NOMO-1 treated with dmso at 0.1 percent for 144 hours (cell line): Measurements from ENCODE around the gene LRFN3.
"Not testable (repeated sequence)": the region's sequence is repeated elsewhere in the genome, so short reads cannot be mapped to it uniquely, and the experiment has no call there.

ENCODE experiments used
- DNase-seq: peaks from one replicate; lab custom pipeline; 2025; ENCODE audit not compliant: unreplicated experiment; lab: John Stamatoyannopoulos, UW

The LRFN3 gene

GRCh38 chr19:35935911-35936737, at the start of gene LRFN3:
Gene LRFN3, plus strand, starts transcription at chr19:35936374. Its CDS starts 3,052 bp downstream, at chr19:35939426.
- DNase-seq, result peak; percentile 6

- no peak for DNase-seq
Observed at GRCh38 chr19:35887197-35887596, 49.0 kb upstream of the LRFN3 start.

- no peak for DNase-seq
Observed at GRCh38 chr19:35888398-35888797, 47.8 kb upstream of the LRFN3 start.

GRCh38 chr19:35889370-35890112, 46.6 kb upstream of the LRFN3 start:
- no peak for DNase-seq

DNA sequence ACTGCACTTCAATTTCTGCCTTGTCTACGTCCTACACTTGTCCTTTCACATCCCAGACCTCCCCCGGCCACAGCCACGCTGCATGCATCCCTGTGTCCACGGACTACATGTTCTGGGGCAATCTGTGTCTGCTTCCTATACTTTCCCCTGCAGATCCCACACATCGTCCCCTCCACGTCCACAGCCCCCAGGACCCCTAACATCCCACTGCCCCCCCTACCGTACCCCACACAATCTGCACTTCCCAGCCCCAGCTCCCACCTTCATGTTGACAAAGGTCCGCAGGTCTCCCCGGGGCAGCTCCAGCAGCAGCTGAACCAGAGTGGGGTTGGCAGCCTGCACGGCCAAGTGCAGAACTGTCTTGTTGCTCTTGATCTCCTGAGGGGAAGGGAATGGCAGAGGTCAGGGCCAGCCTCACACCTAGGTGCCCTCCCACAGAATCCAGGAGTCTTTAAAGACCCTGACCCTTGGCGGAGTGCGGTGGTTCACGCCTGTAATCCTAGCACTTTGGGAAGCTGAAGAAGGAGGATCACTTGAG, 46.0 kb upstream of the LRFN3 start:
- DNase-seq, result no peak

GRCh38 chr19:35891819-35892218, 44.4 kb upstream of the LRFN3 start:
- not testable (repeated sequence) for DNase-seq

DNA sequence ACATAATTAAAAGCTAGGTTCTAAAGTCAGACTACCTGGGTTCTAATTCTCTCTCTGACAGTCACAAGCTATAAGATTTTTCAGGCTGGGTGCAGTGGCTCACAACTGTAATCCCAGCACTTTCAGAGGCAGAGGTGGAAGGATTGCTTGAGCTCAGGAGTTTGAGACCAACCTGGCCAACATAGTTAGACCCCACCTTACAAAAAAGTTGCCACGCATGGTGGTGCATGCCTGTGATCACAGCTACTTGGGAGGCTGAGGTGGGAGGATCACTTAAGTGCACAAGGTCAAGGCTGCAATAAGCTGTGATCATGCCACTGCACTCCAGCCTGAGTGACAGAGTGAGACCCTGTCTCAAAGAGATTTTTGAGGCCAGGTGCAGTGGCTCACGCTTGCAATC, 41.8 kb upstream of the LRFN3 start:
- no peak for DNase-seq

DNA sequence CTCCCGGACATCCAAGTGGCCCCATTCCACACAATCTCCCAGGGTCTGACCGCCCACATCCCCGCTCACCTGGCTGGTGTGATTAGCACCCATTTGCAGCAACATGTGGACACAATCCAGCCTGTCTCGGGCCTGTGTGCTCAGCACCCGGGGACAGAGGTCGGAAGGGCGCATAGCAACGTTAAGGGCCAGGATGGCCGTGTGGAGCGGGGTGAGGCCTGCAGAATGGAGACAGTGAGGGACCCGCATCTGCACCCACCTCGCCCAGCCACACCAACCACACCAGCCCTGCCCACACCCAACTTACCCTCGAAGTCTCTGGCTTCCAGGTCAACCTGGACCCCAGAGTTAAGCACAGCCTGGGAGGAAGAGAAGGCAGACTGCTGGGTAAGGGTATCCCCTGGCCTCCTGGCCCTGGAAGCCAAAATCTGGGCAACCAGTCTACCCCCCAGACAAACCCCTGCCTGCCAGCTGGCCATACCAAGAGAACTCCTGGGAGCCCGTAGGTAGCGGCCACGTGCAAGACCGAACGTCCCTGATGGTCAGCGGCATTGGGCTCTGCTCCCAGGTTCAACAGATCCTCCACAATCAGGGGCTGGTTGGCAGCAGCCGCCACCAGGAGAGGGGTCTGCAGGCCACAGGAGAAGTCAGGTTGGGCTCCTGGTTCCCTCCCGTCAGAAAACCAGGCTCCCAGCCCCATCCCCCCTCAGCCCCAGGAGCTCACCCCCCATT, 40.1 kb upstream of the LRFN3 start:
- no peak for DNase-seq

DNA sequence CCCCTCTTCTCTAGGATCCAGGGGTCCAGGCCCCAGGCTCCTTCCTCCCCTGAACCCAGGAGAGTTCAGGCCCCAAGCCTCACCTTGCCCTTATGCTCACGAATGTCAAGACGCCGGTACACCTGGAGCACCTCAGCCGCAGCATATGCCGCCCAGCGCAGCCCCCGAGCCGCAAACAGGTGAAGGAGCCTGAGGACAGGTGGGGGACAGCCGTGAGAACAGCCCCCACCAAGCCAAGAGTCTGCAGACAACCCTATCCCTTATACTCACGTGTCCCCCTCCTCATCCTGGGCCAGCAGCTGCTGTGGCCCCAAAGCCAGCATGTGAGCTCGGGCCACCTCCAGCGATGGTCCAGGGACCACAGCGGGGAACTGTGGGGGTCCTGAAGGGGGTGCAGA, 39.5 kb upstream of the LRFN3 start:
- DNase-seq, result no peak

- DNase-seq, result no peak
Observed at GRCh38 chr19:35897706-35898451, 38.3 kb upstream of the LRFN3 start.

- DNase-seq, result no peak
Observed at GRCh38 chr19:35898499-35898809, 37.7 kb upstream of the LRFN3 start.

- DNase-seq, result peak; percentile 80
Observed at GRCh38 chr19:35899547-35900214, 36.5 kb upstream of the LRFN3 start.

- no peak for DNase-seq
Observed at GRCh38 chr19:35901055-35901644, 35.0 kb upstream of the LRFN3 start.

GRCh38 chr19:35901854-35902661, 34.1 kb upstream of the LRFN3 start, which contains the start of gene HCST:
Gene HCST, plus strand, starts transcription at chr19:35902529. Its CDS starts 65 bp downstream, at chr19:35902594.
- DNase-seq, result no peak

GRCh38 chr19:35902870-35903475, 33.2 kb upstream of the LRFN3 start:
- no peak for DNase-seq

DNA sequence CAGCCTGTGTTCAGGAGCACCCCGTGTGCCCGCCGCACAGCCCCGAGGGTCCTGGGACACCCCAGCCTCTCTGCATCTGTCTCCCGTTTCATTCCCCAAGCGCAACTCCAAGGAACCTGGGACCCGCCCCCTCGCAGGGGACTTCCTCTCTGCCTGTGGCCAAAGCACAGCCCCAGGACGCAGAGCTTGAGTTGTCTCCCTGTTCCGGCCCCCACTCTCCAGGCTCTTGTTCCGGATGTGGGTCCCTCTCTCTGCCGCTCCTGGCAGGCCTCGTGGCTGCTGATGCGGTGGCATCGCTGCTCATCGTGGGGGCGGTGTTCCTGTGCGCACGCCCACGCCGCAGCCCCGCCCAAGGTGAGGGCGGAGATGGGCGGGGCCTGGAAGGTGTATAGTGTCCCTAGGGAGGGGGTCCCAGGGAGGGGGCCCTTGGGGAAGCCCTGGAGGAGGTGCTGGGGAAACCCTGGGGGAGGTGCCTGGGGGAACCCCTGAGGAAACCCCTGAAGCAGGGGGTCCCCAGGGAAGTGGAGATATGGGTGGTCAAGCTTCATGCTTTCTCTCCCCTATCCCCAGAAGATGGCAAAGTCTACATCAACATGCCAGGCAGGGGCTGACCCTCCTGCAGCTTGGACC, 32.5 kb upstream of the LRFN3 start:
- peak; percentile 97 for DNase-seq

DNA sequence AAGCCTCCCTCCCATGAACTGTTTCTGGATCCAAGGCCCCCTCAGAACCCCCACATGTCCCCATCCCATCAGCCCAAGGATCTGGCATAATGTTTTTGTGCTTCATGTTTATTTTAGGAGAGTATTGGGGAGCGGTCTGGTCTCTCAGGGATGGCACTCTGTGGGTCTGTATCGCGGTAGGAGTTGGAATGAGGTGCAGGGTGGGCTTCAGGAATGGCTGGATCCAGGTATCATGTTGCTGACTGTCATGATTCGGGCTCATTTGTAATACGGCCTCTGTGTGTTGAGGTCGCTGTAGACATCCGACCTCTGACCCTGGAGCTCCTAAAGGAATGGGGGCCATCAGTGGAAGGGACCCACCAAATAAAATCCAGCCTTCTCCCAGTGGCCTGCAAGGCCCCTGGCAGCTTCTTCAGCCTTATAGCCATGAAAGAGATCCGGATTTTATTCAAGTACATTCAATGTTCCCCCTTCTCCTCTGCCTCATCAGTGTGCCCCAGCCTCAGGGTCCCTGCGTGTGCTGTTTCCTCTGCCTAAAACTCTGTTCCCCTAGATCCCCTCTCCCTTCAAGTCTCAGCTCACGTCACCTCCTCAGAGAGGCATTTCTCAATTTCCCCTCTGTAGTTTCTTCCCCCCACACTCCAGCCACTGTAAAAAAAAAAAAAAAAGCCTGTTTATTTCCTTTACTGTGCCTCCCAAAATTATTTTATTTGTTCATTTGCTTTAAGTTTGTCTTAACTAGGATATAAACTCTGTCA, 31.7 kb upstream of the LRFN3 start:
- peak; percentile 44 for DNase-seq
